Measurements from ENCODE around the gene SUOX.

The SUOX gene

DNA sequence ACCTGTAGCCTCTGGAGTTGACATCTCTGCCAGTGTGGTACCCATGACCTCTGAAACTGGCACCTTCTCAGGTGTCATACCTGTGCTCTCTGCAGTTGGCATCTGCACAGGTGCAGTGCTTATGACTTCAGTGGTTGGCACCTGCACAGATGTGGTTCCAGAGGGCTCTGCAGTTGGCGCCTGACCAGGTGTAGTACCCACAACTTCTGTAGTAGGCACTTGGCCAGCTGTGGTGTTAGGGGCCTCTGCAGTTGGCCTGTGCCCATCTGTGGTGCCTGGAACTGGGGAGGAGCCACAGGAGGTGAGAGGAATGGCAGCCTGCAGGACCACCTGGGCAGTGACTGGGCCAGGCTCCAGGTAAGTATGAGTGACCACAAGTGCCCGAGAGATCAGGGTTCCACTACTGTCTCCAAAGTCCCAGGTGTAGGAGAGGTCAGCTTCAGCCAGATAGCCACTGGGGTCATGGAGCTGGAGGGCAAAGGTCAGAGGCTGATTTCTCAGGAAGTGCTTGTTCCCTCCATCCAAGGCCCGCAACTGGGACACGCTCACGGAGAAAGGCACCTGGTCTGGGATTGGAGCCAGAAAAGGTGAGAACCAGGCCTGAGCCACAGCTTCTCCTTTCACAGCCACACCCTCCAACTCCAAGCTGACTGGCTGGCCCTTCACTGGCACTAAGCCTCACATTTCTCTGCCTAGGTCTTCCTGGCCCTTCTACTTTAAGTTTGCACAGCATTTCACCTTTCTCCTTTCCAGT, 39.8 kb upstream of the SUOX start:
- H3K27me3 ChIP-seq (ENCODE audit: low read depth, low read length) = 0 out of 2 replicates have a peak, but pooled peaks cover 5% of the 10 kb centered on the region
- H3K4me2 ChIP-seq (ENCODE audit: low read length) = no peak overlapping the region
- H3K4me3 ChIP-seq (ENCODE audit: low read length) = no peak overlapping the region
- H3K9ac ChIP-seq (ENCODE audit: low read length) = no peak overlapping the region
- H3K27ac ChIP-seq (ENCODE audit: low read length) = no peak overlapping the region
- no peaks in the 10 kb centered on the region for H4K20me1 ChIP-seq (ENCODE audit: insufficient read depth, low read length)
- H3K36me3 ChIP-seq (replicated peaks; ENCODE audit: low read depth, low read length) = no peaks in the 10 kb centered on the region
- H3K4me1 ChIP-seq (ENCODE audit: low read length) = peaks cover 6% of the 10 kb centered on the region
- H2AFZ ChIP-seq (ENCODE audit: low read depth, low read length) = no peak overlapping the region
- H3K79me2 ChIP-seq (ENCODE audit: low read length) = no peaks in the 10 kb centered on the region
- TF ChIP-seq EZH2phosphoT487 (IDR thresholded peaks at IDR 0.05; ENCODE audit: low read depth) = no peak
- TF ChIP-seq, protein P1, sequence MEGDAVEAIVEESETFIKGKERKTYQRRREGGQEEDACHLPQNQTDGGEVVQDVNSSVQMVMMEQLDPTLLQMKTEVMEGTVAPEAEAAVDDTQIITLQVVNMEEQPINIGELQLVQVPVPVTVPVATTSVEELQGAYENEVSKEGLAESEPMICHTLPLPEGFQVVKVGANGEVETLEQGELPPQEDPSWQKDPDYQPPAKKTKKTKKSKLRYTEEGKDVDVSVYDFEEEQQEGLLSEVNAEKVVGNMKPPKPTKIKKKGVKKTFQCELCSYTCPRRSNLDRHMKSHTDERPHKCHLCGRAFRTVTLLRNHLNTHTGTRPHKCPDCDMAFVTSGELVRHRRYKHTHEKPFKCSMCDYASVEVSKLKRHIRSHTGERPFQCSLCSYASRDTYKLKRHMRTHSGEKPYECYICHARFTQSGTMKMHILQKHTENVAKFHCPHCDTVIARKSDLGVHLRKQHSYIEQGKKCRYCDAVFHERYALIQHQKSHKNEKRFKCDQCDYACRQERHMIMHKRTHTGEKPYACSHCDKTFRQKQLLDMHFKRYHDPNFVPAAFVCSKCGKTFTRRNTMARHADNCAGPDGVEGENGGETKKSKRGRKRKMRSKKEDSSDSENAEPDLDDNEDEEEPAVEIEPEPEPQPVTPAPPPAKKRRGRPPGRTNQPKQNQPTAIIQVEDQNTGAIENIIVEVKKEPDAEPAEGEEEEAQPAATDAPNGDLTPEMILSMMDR (IDR thresholded peaks at IDR 0.05; ENCODE audit: low read depth, low read length) = no peak
- no peaks in the 10 kb centered on the region for H3K9me3 ChIP-seq (ENCODE audit: insufficient read depth, low read length)

DNA sequence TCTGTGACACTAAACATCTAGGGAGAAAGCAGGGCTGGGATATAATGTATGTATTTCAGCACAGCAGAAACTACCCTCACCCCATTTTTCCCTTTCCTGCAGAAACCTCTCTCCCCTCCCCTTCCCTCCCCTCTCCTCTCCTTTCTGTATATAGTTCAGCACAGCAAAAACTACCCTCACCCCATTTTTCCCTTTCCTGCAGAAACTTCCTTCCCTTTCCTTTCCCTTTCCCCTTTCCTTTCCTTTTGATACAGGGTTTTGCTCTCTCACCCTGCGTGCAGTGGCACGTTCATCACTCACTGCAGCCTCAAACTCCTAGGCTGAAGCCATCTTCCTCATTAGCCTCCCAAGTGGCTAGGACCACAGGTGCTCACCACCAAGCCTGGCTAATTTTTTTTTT, 33.3 kb upstream of the SUOX start:
- Histone ChIP-seq H3K9ac (ENCODE audit: low read length) (no peak overlapping the region), H3K79me2 (ENCODE audit: low read length) (peaks cover 13% of the 10 kb centered on the region), H3K4me1 (ENCODE audit: low read length) (peaks cover 20% of the 10 kb centered on the region), H3K4me2 (ENCODE audit: low read length) (no peak overlapping the region), H3K36me3 (replicated peaks; ENCODE audit: low read depth, low read length) (peaks cover 9% of the 10 kb centered on the region), H3K27ac (ENCODE audit: low read length) (no peak overlapping the region), H2AFZ (ENCODE audit: low read depth, low read length) (no peak overlapping the region), H3K27me3 (ENCODE audit: low read depth, low read length) (no peaks in the 10 kb centered on the region), H3K9me3 (ENCODE audit: insufficient read depth, low read length) (no peaks in the 10 kb centered on the region), H3K4me3 (ENCODE audit: low read length) (no peak overlapping the region), H4K20me1 (ENCODE audit: insufficient read depth, low read length) (no peaks in the 10 kb centered on the region)
- no peak for TF ChIP-seq EZH2phosphoT487 (IDR thresholded peaks at IDR 0.05; ENCODE audit: low read depth)
- TF ChIP-seq, protein P1 (IDR thresholded peaks at IDR 0.05; ENCODE audit: low read depth, low read length) = no peak

DNA sequence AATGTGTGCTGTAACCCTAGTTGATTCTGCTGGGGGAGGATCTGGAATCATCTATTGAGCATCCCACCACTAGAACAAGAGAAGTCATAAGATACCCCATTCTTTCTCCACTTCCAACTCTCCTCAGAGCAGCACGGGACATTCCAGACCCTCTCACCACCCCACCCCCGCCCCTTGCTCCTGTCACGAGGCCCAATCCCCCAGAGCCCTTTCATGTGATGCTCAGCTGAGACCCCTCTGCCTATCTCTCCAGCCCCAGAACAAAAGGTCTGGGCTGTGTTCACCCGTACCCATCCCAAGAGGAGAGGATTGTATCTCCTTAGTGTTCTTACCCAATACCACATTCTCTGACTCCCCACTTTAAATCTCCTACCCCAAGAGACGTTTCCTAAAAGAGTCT, 31.8 kb upstream of the SUOX start:
- Histone ChIP-seq H3K4me2 (ENCODE audit: low read length) (no peak overlapping the region), H3K36me3 (replicated peaks; ENCODE audit: low read depth, low read length) (peaks cover 16% of the 10 kb centered on the region), H3K4me1 (ENCODE audit: low read length) (peaks cover 25% of the 10 kb centered on the region), H3K27ac (ENCODE audit: low read length) (no peak overlapping the region), H3K9ac (ENCODE audit: low read length) (no peak overlapping the region), H3K27me3 (ENCODE audit: low read depth, low read length) (no peaks in the 10 kb centered on the region), H3K4me3 (ENCODE audit: low read length) (no peak overlapping the region), H3K9me3 (ENCODE audit: insufficient read depth, low read length) (no peaks in the 10 kb centered on the region), H3K79me2 (ENCODE audit: low read length) (peaks cover 13% of the 10 kb centered on the region), H4K20me1 (ENCODE audit: insufficient read depth, low read length) (no peaks in the 10 kb centered on the region), H2AFZ (ENCODE audit: low read depth, low read length) (no peak overlapping the region)
- TF ChIP-seq, protein P1 (IDR thresholded peaks at IDR 0.05; ENCODE audit: low read depth, low read length) = no peak
- TF ChIP-seq EZH2phosphoT487 (IDR thresholded peaks at IDR 0.05; ENCODE audit: low read depth) = no peak

DNA sequence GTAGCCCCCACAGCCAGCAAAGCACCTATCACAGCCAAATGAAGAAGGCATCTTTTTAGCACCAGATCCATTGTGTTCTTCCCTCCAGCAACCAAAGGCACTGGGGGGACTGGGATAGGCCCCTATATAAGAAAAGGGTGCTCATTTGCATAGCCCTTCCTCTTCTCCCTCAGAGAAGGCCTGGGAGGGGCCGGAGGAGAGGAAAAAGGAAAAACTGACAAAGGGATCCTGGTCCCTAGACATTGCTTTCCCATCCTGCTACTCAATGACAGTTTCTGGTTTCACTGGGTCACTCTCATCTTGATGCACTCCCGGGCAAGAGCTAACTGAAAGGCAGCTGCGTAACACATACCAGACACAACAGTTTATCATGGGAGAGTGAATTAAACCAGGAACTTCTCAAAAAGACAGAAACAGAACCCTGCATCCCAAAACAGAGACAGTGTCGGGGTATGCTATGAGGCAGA, 31.1 kb upstream of the SUOX start, which contains the start of gene PMEL:
Gene PMEL (minus strand): TSS at position 102 of the 467 bp plus-strand sequence. CDS start 31 bp downstream, at position 71.
- Histone ChIP-seq H3K27ac (ENCODE audit: low read length) (peak within 1 kb of the TSS; percentile 25), H3K79me2 (ENCODE audit: low read length) (peaks cover 13% of the 10 kb centered on the region), H3K4me2 (ENCODE audit: low read length) (peak within 1 kb of the TSS; percentile 93), H3K4me1 (ENCODE audit: low read length) (peaks cover 25% of the 10 kb centered on the region), H3K9me3 (ENCODE audit: insufficient read depth, low read length) (no peaks in the 10 kb centered on the region), H4K20me1 (ENCODE audit: insufficient read depth, low read length) (no peaks in the 10 kb centered on the region), H2AFZ (ENCODE audit: low read depth, low read length) (peak within 1 kb of the TSS; percentile 94), H3K4me3 (ENCODE audit: low read length) (peak within 1 kb of the TSS; percentile 96), H3K36me3 (replicated peaks; ENCODE audit: low read depth, low read length) (peaks cover 16% of the 10 kb centered on the region), H3K9ac (ENCODE audit: low read length) (peak within 1 kb of the TSS; percentile 96), H3K27me3 (ENCODE audit: low read depth, low read length) (no peaks in the 10 kb centered on the region)
- no peak for TF ChIP-seq EZH2phosphoT487 (IDR thresholded peaks at IDR 0.05; ENCODE audit: low read depth)
- TF ChIP-seq, protein P1 (IDR thresholded peaks at IDR 0.05; ENCODE audit: low read depth, low read length) = no peak
